Measurements from ENCODE around the gene CCDC39. TPM values are rescaled to one million over a fixed set of nuclear protein-coding genes. Genes with fewer than 3 reads are reported as not detected.
"Not testable (repeated sequence)": the region's sequence is repeated elsewhere in the genome, so short reads cannot be mapped to it uniquely, and the experiment has no call there.

CCDC39 gene
- total RNA-seq, 4 donors from 2014 or later, result 0.28 to 1.2 (median 0.38) TPM; not detected in 1

DNA sequence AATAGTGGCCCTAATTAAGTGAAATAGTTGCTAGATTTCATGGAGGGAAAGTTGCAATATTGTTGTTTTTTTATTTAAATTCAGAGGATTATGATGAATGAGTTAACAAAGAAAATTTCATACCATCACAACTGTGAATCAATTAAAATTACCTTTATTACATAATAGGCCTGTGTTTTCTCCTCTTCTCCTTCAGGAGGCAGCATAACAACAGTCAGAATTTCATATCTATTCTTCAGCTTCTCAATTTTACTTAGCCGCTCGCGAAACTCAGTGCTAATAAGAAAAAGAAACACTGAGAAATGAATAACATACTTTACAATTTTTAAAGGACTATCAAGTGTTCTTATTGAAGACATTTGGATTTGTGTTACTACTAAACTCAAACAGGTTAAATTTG lies 48.0 kb downstream of the CCDC39 start:
- DNase-seq (ENCODE audit: low spot score) (no peak), ATAC-seq (ENCODE audit: low FRiP score) (no peak)
- TF ChIP-seq, protein P1, sequence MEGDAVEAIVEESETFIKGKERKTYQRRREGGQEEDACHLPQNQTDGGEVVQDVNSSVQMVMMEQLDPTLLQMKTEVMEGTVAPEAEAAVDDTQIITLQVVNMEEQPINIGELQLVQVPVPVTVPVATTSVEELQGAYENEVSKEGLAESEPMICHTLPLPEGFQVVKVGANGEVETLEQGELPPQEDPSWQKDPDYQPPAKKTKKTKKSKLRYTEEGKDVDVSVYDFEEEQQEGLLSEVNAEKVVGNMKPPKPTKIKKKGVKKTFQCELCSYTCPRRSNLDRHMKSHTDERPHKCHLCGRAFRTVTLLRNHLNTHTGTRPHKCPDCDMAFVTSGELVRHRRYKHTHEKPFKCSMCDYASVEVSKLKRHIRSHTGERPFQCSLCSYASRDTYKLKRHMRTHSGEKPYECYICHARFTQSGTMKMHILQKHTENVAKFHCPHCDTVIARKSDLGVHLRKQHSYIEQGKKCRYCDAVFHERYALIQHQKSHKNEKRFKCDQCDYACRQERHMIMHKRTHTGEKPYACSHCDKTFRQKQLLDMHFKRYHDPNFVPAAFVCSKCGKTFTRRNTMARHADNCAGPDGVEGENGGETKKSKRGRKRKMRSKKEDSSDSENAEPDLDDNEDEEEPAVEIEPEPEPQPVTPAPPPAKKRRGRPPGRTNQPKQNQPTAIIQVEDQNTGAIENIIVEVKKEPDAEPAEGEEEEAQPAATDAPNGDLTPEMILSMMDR (IDR thresholded peaks at IDR 0.05), result no peak

DNA sequence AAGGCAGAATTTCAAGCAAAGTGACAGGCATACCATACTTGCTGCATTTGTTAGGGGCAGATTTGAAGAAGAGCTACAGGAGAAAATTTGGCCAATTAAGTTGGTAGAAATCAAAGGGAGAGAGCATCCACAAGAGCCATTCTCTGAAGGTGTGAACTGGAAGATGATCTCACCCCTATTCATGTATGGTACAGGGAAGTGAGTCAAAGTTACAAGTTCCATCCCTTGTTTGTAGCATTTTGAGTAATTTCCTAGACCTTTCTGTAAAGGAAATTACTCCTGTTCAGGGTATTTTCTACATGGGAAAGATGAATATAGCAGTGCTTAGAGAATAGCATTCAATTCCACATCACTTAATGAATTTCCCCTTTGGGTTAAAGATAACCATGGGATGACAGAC lies 48.9 kb downstream of the CCDC39 start:
- TF ChIP-seq, protein P1 (IDR thresholded peaks at IDR 0.05), result no peak

DNA sequence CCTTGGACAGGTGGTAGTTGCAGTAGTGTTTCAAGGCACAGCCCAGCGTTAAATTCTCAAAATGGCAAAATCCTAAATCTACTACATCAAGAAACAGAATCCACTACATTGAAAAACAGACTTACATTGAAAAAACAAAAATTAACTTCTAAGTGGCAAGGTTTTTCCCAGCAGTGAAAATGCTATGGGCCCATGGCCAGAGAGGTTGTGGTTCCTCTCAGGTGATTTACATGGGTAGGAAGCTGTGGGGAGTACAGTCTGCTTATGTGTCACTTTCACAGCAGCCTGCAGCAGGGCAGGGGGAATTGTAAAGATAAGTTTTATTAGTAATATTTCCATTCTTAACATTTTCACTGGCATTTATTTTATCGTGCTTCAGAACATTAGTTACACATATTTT lies 52.4 kb downstream of the CCDC39 start:
- DNase-seq (ENCODE audit: low spot score) (no peak), ATAC-seq (ENCODE audit: low FRiP score) (no peak)
- TF ChIP-seq, protein P1 (IDR thresholded peaks at IDR 0.05), result no peak

More for the DNA sequence above, 48.9 kb downstream of the CCDC39 start:
- ATAC-seq (ENCODE audit: low FRiP score) (no peak), DNase-seq (ENCODE audit: low spot score) (no peak)

GRCh38 chr3:180624714-180625113 lies 54.6 kb downstream of the CCDC39 start:
- DNase-seq (ENCODE audit: low spot score) (no peak), ATAC-seq (ENCODE audit: low FRiP score) (no peak)
- TF ChIP-seq, protein P1 (IDR thresholded peaks at IDR 0.05), result no peak

DNA sequence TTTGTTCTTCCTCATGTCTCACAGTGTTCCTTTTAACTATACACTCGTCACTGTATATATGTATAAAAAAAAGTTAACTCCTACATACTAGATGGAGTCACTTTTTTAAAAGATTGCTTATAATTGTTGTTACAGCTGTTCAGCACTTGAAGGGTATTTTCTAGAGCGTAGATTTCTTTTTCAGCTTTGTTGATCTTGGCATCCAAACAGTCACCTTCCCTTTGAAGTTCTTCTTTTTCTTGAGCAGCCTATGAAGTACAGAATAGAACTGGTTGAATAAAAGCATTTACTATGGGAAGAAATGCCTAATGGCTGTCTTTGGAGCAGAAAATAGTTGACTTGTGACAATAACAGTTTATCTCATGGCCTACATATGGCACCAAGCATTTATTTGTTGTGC lies 59.6 kb downstream of the CCDC39 start:
- DNase-seq (ENCODE audit: low spot score) (no peak), ATAC-seq (ENCODE audit: low FRiP score) (no peak)
- TF ChIP-seq, protein P1 (IDR thresholded peaks at IDR 0.05), result no peak

- not testable (repeated sequence) for DNase-seq (ENCODE audit: low spot score); ATAC-seq (ENCODE audit: low FRiP score)
These were observed 60.7 kb downstream of the CCDC39 start for GRCh38 chr3:180618563-180618962.

- TF ChIP-seq, protein P1 (IDR thresholded peaks at IDR 0.05), result no peak
- DNase-seq (ENCODE audit: low spot score), result no peak
- no peak for ATAC-seq (ENCODE audit: low FRiP score)
These were observed 62.2 kb downstream of the CCDC39 start for GRCh38 chr3:180617049-180617448.

DNA sequence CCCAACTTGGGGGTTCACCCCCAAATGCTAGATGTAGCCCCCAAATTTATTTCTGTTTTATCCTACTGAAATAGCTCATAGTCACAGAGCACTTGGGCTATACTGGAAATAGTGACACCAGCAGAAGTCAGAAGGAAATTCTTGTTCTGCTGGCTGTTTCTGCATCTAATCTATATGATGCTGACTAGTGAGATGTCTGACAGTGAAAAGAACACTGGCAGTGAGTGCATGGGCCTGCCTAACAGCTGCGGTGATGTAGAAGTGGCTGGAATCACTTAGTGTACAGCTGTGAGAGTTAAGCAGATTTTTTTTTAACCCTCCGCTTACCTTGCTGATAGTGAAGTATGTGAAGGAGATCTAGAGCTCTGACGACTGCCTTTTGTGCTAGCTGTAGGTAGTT lies 63.3 kb downstream of the CCDC39 start:
- TF ChIP-seq, protein P1 (IDR thresholded peaks at IDR 0.05), result no peak
- DNase-seq (ENCODE audit: low spot score), result no peak
- ATAC-seq (ENCODE audit: low FRiP score), result no peak
